ENCODE measurements around the gene YBX3. TPM values are rescaled to one million over a fixed set of nuclear protein-coding genes. Genes with fewer than 3 reads are reported as not detected.

YBX3 gene
- total RNA-seq, 4 donors from 2014 or later: 283 to 649 (median 523) TPM

DNA sequence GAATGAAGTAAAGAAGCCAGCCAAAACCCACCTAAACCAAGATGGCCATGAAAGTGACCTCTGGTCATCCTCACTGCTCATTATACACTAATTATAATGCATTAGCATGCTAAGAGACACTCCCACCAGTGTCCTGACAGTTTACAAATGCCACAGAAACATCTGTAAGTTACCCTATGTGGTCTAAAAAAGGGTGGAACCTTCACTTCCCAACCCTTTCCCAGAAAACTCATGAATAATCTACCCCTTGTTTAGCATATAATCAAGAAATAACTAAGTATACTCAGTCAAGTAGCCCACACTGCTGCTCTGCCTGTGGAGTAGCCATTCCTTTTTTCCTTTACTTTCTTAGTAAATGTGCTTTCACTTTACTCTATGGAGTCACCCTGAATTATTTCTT is 69.1 kb downstream of the YBX3 start:
- no peaks in the 10 kb centered on the region for H3K36me3 ChIP-seq
- H3K27me3 ChIP-seq: no peaks in the 10 kb centered on the region
- H3K27ac ChIP-seq: no peak overlapping the region
- TF ChIP-seq POLR2A (IDR thresholded peaks at IDR 0.05): no peak
- no peak for TF ChIP-seq POLR2AphosphoS5 (IDR thresholded peaks at IDR 0.05)
- TF ChIP-seq CTCF (IDR thresholded peaks at IDR 0.05): no peak
- no peak for TF ChIP-seq EP300 (IDR thresholded peaks at IDR 0.05)
- H3K9me3 ChIP-seq: no peaks in the 10 kb centered on the region
- no peak for ATAC-seq
- no peaks in the 10 kb centered on the region for H3K4me1 ChIP-seq
- no peak overlapping the region for H3K4me3 ChIP-seq

- no peak for TF ChIP-seq POLR2AphosphoS5 (IDR thresholded peaks at IDR 0.05)
- TF ChIP-seq CTCF (IDR thresholded peaks at IDR 0.05): no peak
- TF ChIP-seq EP300 (IDR thresholded peaks at IDR 0.05): no peak
- no peak for TF ChIP-seq POLR2A (IDR thresholded peaks at IDR 0.05)
- ATAC-seq: no peak
These were observed 70.9 kb downstream of the YBX3 start for GRCh38 chr12:10652192-10652591.

More at GRCh38 chr12:10652192-10652591, 70.9 kb downstream of the YBX3 start:
- H3K27me3 ChIP-seq: no peaks in the 10 kb centered on the region
- H3K9me3 ChIP-seq: peaks cover 0 to 2% (median 0%) of the 10 kb centered on the region in 3 donors
- no peak overlapping the region for H3K4me3 ChIP-seq
- no peak overlapping the region for H3K27ac ChIP-seq
- 60 to 81% methylated on average over 3 of the region's 3 CpGs for WGBS, 2 donors (ENCODE audit: low coverage in 1 of 2)
- no peaks in the 10 kb centered on the region for H3K4me1 ChIP-seq
- no peaks in the 10 kb centered on the region for H3K36me3 ChIP-seq

Other genes with a start within 250 kb of the YBX3 start
- gene EIF2S3B, start 217.4 kb downstream of the YBX3 start, total RNA-seq: under 1 TPM; 0.40 to 0.87 (median 0.81) TPM
- gene MAGOHB, start 109.7 kb downstream of the YBX3 start, total RNA-seq: 10 to 100 TPM; 10.2 to 29.7 (median 11.8) TPM
- gene STYK1, start 49.3 kb downstream of the YBX3 start, total RNA-seq: under 1 TPM in 3 of 4 donors, not detected in 1; 0.40 to 0.77 (median 0.62) TPM
- gene TAS2R7, start 79.3 kb upstream of the YBX3 start, total RNA-seq: not detected
- gene TAS2R8, start 84.0 kb upstream of the YBX3 start, total RNA-seq: not detected
- gene TAS2R9, start 86.8 kb upstream of the YBX3 start, total RNA-seq: not detected
- under 1 TPM in 1 of 4 donors, not detected in 3; 0.78 TPM for gene TAS2R10, start 103.0 kb upstream of the YBX3 start, total RNA-seq
- 100 to 1,000 TPM in 1 of 4 donors, 1 to 10 TPM in 3; 1.6 to 344 (median 2.5) TPM for gene PRR4, start 126.2 kb upstream of the YBX3 start, total RNA-seq
- gene PRH1, start 160.9 kb upstream of the YBX3 start, total RNA-seq: 10 to 100 TPM in 3 of 4 donors, 1 to 10 TPM in 1; 3.6 to 32.3 (median 18.3) TPM
- 1 to 10 TPM in 2 of 4 donors, not detected in 2; 1.8 to 5.1 TPM for gene TAS2R13, start 186.2 kb upstream of the YBX3 start, total RNA-seq
- 1 to 10 TPM in 1 of 4 donors, not detected in 3; 6.0 TPM for gene PRH2, start 205.9 kb upstream of the YBX3 start, total RNA-seq
- gene TAS2R14, start 215.9 kb upstream of the YBX3 start, total RNA-seq: 1 to 10 TPM; 1.2 to 7.6 (median 3.9) TPM

Data from gastroesophageal sphincter (tissue), 4 donors.